Measurements from ENCODE around the gene ALDH3B1. TPM values are rescaled to one million over a fixed set of nuclear protein-coding genes. Genes with fewer than 3 reads are reported as not detected.

ALDH3B1 gene
- total RNA-seq, 1 donor from 2014 or later: 2.9 TPM

DNA sequence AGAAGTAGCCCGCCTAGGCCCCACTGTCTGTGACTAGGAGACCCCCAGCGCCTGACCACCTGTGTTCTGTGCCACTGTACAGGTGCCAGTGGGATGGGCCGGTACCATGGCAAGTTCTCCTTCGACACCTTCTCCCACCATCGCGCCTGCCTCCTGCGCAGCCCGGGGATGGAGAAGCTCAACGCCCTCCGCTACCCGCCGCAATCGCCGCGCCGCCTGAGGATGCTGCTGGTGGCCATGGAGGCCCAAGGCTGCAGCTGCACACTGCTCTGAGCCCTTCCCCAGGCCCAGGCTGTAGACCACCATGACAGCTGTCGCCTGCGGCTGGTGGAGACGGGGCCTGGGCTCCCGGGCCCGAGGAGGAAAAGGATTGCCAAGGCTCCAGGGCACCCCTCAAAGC is 17.5 kb downstream of the ALDH3B1 start:
- DNase-seq (ENCODE audit: extremely low read depth, low read depth, low spot score): no peak

DNA sequence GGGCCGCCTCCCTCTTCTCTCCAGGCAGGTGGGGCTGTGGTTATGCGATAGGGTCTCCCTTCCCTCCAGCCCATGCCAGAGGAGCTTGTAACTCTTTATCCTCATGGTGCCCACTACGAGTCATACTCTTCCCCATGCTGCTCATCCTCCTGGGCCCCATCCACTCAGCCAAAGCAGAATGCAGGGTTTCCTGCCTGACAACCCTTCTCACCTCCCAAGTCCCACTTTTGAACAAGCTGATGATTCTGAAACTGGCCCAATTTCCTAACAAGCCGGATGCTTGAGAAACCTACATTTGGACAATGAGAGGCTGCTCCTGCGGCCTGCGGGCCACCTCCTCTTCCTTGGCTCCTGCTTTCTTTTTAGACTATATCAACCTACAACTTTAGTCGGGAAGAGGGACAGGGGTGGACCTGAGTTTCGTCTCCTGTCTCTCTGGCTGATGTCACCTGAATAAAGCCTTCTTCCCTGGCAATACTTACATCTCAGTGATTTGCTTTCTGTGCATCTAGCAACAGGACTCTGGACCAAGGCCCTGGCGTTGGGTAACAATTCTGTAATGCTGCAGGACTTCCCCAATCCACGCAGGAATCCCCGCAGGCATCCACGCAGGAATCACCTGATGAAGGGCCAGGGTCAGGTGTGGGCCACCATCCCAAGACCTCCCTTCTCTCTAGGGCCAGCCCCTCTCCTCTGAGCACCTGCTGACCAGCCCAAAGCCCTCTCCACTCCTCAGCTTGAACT is 18.8 kb downstream of the ALDH3B1 start:
- DNase-seq (ENCODE audit: extremely low read depth, low read depth, low spot score): no peak

DNA sequence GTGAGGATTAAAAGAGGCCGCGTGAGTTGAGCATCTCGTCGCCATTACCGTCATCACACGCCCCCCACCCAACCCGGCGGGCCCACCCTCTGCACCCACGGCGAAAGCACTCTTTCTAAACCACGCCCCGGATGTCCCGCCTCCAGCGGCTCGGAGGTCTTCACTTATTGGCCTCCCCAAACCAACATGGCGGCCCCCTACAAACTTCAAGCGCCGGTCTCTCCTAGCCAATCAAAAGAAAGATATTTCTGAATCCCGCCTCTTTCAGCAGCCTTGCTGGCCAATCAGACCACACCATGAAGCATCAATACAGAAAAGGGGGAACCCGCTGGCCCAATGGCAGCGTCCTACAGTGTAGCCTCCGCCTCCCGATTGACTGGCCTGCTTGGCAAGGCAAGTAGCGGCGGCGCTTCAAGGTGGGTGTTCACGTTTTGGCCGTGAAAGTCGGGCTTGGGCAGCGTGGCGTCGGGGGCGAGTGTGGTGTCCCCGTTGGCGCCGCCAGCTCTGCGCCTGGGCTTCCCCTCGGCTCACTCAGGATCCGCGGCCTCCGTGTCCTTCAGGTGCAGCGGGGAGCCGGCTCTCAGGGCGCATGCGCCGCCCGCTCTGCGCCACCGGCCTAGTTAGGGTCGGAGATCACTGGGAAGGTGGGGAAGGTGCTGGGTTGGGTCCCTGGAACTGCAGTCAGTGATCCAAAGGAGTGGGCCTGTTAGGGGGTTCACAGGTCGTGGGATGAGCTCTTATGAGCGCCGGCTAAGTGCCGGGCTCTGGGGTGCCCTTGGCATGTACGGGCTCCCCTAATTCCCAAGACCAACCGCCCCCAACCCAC is 20.4 kb downstream of the ALDH3B1 start, which contains the start of gene NDUFS8:
Gene NDUFS8, plus strand, starts transcription at position 364 of the 826 bp plus-strand sequence. CDS start 1,471 bp downstream, outside the sequence.
- peak; percentile 94 for DNase-seq (ENCODE audit: extremely low read depth, low read depth, low spot score)

DNA sequence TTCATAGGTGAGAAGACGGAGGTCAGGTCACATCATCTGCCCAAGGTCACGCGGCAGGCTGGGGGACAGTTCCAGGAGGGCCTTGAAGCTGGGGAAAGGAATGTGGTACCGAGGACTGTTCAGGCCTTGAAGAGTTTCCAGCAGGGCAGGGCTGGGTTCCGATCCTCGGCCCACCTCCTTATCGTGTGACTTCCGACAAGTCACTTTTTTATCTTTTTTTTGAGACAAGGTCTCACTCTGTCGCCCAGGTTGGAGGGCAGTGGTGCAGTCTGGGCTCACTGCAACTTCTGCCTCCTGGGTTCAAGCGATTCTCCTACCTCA is 21.0 kb downstream of the ALDH3B1 start:
- DNase-seq (ENCODE audit: extremely low read depth, low read depth, low spot score): no peak

DNA sequence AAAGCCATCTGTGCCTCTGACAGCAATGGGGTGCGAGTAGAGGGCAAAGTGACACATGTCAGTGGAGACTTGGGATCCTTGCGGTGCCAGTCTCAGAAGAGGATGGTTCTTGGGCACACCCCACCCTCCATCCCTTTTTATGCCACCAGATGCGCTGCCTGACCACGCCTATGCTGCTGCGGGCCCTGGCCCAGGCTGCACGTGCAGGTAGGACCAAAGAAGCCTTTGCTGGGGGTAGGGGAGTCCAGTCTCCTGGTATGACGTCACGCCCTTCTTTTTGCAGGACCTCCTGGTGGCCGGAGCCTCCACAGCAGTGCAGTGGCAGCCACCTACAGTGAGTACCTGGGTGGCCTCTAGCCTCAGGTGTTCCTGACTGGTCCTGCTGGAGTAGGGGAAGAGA is 21.9 kb downstream of the ALDH3B1 start:
- DNase-seq (ENCODE audit: extremely low read depth, low read depth, low spot score): no peak

DNA sequence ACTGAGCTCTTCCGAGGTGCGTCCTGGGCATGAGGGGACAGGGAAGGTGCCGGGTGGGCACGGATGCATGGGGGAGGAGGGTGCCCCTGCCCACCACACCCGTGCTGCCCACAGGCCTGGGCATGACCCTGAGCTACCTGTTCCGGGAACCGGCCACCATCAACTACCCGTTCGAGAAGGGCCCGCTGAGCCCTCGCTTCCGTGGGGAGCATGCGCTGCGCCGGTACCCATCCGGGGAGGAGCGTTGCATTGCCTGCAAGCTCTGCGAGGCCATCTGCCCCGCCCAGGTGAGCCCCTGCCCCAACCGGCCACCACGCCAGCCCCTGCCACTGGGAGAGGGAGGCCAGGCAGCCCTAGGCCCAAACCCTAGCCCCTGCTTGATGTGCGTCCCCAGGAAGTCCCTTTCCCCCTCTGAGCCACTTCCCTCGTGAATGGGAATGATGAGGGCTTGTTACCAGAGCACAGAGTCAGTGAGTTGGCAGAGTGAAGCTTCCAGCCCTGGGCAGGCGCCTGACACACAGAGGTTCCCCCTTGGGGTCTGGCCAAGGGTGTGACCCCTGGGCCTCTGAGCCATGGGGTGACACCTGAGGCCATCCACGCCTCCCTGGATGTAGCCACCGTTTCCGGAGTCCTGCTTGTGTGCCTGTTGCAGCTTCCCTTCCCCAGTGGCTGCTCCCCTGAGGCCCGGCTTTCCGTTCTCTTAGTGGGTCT is 23.0 kb downstream of the ALDH3B1 start:
- DNase-seq (ENCODE audit: extremely low read depth, low read depth, low spot score): no peak

DNA sequence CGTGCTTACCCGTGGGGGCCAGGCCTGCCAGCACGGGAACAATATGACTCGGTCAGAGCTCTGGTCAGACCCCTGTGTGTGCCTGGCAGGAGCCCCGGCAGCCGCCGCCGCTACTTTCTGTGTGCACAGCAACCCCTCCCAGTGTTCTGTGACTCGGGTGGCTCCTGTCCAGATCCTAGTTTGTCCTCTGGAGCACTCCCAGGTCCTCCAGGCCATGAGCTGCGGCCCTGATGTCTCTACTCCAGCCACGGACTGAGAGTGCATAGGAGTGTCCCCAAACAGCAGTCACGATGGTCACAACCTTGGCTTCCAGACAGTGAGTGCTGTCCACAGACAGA is 23.6 kb downstream of the ALDH3B1 start:
- DNase-seq (ENCODE audit: extremely low read depth, low read depth, low spot score): no peak

DNA sequence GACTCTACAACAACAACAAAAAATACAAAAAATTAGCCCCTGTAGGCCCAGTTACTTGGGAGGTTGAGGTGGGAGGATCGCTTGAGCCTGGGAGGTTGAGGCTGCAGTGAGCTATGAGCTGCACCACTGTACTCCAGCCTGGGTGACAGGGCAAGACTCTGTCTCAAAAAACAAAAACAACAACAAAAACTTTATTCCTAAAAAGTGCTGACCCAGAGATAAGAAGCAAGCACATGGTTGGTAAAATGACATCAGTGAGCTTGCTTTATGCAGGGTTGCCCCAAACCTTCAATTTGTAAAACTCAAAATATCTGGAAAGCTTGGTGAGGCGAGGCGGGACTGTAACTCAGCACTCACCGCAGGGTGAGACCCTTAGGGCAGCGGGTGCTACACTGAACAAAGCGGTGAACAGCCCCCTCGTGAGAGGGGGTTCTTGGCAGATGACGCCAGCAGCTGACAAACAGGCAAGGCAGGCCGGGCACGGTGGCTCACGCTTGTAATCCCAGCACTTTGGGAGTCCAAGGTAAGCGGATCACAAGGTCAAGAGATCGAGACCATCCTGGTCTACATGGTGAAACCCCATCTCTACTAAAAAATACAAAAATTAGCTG is 25.2 kb downstream of the ALDH3B1 start:
- DNase-seq (ENCODE audit: extremely low read depth, low read depth, low spot score): no peak

DNA sequence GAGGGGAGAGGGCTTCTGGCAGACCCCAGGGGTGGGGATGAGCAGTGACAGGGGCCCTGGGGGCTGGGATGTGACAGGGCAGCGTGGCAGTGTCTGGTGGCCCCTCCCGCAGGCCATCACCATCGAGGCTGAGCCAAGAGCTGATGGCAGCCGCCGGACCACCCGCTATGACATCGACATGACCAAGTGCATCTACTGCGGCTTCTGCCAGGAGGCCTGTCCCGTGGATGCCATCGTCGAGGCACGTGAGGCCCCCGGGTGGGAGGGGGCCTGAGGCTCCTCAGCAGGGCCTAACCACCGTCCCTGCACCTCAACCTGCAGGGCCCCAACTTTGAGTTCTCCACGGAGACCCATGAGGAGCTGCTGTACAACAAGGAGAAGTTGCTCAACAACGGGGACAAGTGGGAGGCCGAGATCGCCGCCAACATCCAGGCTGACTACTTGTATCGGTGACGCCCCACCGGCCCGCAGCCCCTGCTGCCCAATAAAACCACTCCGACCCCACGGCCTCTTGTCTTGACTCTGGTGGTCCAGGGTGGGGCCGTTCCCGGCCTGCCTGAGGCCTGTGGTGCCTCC is 26.1 kb downstream of the ALDH3B1 start:
- DNase-seq (ENCODE audit: extremely low read depth, low read depth, low spot score): no peak

DNA sequence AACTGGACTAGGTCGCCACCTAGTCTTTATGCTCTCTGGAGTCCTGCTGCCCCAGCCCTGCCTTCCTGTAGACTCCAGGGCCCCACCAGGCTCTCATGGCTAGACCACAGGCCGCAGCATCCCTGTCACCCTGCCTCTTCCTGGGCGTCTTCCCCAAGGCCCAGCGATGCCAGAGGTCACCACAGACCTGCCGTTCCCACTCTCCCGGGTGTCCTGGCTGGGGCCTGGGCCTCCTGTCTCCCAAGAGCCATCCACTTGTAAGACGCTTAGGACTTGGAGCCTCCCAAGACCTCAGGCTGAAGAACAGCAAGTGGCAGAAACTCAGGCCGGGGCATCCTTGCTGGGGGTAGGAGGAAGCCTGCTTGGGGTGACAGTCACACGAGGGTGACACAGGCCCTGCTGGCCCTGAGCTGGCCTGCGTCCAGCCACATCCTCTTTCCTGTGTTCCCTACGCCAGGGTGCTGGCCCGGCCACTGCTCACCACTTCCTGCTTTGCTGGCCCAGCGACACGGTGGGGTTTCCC is 26.7 kb downstream of the ALDH3B1 start:
- no peak for DNase-seq (ENCODE audit: extremely low read depth, low read depth, low spot score)

DNA sequence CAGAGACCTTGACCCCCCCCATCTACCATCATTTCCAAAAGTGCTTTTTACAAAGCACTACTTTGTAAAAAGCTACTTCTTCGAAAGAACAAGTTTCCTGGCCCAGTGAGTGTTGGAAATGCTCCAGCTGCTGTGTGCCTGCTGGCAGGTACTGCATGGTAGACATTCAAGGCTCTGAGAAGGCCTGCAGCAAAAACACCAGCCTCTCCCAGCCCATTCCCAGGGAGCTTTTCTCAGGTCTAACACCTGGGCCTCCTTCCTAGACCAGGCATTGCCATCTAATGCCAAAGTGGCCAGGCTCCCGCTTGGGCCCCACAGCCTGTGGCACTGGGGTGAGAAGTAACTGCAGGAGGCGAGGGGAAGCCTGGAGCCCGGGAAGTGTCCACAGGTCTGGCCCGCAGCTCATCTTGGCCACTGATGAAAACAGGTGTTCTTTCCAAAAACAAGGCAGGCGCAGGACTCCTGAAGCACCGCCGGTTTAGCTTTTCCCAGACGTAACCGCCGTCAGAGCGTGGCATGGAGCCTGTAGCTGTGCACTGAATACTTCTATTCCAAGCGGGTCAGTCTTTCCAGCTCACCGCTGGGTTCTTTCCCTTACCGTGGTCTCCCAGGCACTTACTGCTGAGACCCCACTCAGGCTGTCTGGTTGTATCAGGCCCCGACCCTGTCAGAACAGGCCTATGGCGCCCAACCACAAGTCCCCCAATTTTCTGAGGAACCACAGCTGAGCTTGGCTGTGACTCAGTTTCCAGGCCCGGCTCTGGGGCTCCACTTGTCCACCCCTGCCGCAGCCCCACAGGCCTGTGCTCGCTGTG is 27.5 kb downstream of the ALDH3B1 start:
- no peak for DNase-seq (ENCODE audit: extremely low read depth, low read depth, low spot score)

DNA sequence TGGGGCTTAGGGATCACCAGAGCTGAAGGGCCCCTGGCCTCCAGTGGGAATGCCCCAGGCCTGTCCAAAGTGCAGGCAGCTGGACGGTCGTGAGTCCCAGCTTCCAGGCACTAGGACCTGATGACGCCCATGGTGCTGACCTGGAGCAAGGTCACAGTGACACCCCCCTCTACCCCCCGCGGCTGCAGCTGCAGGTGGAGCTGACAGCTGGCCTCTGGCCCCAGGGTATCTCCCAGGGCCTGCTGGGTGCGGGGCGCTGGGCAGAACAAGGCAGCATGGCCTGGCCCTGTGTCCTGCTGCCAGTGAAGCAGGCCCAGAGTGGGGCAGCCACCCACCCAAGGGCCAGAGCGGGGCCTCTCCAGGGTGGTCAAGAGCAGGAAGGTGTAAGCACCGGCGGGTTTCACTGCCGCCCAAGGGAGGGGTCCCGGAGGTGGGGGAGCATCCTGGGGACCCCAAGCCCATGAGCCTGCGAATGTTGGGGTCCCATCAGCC is 28.1 kb downstream of the ALDH3B1 start:
- DNase-seq (ENCODE audit: extremely low read depth, low read depth, low spot score): no peak

DNA sequence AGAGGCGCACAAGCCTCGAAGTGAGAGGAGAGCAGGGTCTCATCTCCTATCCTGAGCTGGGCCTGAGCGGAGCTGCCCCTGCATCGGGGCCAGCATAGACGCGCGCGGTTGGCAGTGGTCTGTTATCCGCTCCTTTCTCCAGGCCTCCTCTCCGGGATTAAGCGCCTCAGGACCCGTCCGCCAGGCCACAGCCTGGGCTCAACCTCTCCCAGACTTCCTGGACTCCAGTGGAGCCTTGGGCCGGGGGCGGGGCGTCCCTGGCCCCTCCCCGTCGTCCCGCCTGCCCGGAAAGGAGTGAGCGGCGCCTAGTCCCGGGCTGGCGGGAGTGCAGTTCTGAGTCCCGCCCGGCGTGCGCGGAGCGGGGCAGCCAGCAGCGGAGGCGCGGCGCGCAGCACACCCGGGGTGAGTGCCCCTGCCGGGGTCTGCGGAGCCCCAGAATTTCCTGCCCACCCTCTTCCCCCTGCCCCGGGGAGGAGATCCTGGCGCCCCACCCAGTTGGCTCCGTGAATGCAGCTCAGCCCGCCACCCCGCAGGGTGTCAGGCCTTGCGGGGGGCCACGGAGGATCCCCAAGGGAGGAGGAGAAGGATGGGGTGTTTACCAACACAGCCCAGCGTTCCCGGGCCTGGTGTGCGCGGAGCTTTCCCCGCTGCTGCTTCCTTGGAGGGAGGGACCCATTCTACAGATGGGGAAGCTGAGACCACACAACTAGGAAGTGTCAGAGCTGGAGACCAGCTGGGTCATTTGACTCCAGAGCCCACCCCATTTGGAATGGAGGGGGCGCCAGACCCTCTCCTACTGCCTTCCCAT is 28.8 kb downstream of the ALDH3B1 start, which contains the start of gene TCIRG1:
Gene TCIRG1, plus strand, starts transcription at position 308 of the 808 bp plus-strand sequence. CDS start 2,247 bp downstream, outside the sequence.
- no peak for DNase-seq (ENCODE audit: extremely low read depth, low read depth, low spot score)

DNA sequence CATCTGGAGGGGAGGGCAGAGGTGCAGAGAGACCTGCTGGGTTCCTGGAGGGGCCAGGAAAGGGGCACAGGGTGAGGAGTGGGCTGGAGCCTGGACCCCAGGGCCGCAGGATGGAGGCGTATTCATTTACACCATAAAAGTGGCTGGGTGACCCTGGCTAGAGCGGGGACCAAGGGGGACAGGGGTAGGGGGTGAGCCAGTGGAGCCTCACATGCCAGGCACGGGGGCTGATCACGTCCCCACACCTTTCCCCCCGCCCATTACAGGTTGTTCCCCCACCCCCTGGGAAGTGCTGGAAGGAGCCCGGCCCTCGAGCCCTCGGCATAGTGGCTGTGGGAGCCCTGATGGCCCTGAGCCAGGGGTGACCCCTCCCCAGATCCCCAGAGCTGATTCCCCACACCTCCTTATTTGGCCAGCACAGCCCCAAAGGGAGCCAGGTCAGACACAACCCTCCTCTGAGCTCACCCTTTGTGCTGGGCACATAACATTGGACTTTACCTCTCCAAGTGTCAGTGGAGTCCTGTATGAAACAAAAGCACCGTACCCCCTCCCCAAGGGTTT is 29.5 kb downstream of the ALDH3B1 start:
- no peak for DNase-seq (ENCODE audit: extremely low read depth, low read depth, low spot score)

DNA sequence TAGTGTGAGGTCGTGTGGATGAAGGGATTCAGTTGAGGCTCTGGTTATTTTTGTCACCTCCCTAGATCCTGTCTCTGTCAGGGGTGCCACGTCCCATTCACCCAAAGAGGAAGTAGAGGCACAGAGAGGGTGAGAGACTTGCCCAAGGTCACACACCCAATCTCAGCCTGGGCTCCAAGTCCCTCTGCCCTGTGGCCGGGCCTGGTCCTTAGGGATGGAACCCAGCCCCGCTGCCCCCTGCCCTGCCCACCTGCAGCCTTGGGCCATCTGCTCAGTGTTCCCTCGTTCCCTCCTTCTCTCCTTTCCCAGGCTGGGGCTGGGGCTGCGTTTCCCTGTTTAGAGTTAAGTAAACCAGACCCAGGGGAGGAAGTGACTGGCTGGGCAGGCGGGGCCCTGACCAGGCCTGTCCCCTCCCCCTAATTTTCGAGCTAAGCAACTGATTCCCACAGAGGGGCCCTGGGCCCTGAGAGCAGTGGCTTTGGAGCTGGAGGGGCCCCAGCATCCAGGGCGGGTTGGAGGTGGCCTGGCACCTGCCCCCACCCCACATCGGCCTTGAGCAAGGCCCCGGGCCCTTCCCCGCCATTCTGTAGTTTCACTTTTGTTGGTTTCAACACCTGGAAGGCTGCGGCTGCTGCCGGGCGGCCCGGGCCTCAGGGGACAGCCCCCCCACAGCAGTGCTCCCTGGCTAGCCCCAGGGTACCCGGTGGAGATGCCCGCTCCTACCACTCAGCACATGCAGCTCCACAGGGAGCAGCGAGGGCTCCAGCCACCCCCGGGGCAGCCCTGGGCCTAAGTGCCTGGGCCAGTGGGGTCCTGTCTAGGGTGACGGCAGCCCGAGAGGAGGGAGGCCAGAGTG is 30.2 kb downstream of the ALDH3B1 start:
- DNase-seq (ENCODE audit: extremely low read depth, low read depth, low spot score): no peak

DNA sequence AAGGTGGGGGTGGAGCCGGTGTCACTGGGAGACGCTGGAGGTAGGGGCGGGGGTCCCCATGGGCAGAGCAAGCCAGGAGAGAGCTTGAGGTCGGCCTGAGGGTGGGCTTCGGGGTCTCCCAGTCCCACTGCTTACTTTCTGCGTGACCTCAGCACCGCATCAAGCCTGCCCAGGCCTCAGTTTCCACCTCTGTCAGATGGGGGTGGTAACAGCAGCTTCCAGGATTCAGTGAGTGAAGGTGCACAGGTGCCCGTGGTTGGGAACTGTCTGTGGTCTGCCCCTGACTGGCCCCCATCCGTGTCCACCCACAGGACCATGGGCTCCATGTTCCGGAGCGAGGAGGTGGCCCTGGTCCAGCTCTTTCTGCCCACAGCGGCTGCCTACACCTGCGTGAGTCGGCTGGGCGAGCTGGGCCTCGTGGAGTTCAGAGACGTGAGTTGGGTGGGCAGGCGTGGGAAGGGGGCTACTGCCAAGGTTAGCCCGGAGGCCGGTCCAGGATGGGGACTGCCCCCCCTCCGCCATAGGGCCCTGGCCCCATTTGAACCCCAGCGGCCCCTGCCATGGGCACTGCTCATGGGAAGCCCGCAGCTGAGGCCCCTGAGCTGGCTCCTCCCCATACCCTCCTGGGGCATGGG is 30.9 kb downstream of the ALDH3B1 start:
- DNase-seq (ENCODE audit: extremely low read depth, low read depth, low spot score): no peak

Data from glomerular endothelial cell (primary cell).